GM12875 (cell line): ENCODE data around the gene PDZRN3.

Experiments
- H3K4me3 ChIP-seq: one replicate; pipeline ENCODE4 v1.5.1; 2011; ENCODE audit warnings: low read depth, low read length, control low read depth
- CTCF ChIP-seq: IDR thresholded peaks from 2 replicates; pipeline ENCODE4 v1.5.1; 2011; ENCODE audit warnings: low read depth, mild to moderate bottlenecking, control low read depth, inconsistent platforms, low read length, moderate library complexity, borderline replicate concordance; ENCODE audit not compliant: insufficient read depth

The PDZRN3 gene

GRCh38 chr3:73451301-73451944 lies 173.3 kb downstream of the PDZRN3 start:
- no peak overlapping the region for H3K4me3 ChIP-seq
- no peak for TF ChIP-seq CTCF

GRCh38 chr3:73449774-73450173 lies 175.0 kb downstream of the PDZRN3 start:
- H3K4me3 ChIP-seq: no peak overlapping the region
- TF ChIP-seq CTCF: no peak

GRCh38 chr3:73448761-73449301 lies 175.9 kb downstream of the PDZRN3 start:
- no peak for TF ChIP-seq CTCF
- H3K4me3 ChIP-seq: no peak overlapping the region

- no peak overlapping the region for H3K4me3 ChIP-seq
- TF ChIP-seq CTCF: no peak
Observed at GRCh38 chr3:73448041-73448440, 176.7 kb downstream of the PDZRN3 start.

GRCh38 chr3:73447111-73447510 lies 177.6 kb downstream of the PDZRN3 start:
- TF ChIP-seq CTCF: no peak
- no peak overlapping the region for H3K4me3 ChIP-seq

- TF ChIP-seq CTCF: no peak
- no peak overlapping the region for H3K4me3 ChIP-seq
Observed at GRCh38 chr3:73446467-73447110, 178.2 kb downstream of the PDZRN3 start.

GRCh38 chr3:73442886-73443285 lies 181.9 kb downstream of the PDZRN3 start:
- no peak for TF ChIP-seq CTCF

More at GRCh38 chr3:73442886-73443285, 181.9 kb downstream of the PDZRN3 start:
- H3K4me3 ChIP-seq: no peak overlapping the region
